GM21367 (cell line): ENCODE data around the gene PET100.
"Not testable (repeated sequence)": the region's sequence is repeated elsewhere in the genome, so short reads cannot be mapped to it uniquely, and the experiment has no call there.

Source experiments
- ATAC-seq: cut with Tn5 transposase; IDR thresholded peaks from one replicate; pipeline ENCODE4 v1.9.1; 2021; ENCODE audit not compliant: unreplicated experiment

Gene PET100

DNA sequence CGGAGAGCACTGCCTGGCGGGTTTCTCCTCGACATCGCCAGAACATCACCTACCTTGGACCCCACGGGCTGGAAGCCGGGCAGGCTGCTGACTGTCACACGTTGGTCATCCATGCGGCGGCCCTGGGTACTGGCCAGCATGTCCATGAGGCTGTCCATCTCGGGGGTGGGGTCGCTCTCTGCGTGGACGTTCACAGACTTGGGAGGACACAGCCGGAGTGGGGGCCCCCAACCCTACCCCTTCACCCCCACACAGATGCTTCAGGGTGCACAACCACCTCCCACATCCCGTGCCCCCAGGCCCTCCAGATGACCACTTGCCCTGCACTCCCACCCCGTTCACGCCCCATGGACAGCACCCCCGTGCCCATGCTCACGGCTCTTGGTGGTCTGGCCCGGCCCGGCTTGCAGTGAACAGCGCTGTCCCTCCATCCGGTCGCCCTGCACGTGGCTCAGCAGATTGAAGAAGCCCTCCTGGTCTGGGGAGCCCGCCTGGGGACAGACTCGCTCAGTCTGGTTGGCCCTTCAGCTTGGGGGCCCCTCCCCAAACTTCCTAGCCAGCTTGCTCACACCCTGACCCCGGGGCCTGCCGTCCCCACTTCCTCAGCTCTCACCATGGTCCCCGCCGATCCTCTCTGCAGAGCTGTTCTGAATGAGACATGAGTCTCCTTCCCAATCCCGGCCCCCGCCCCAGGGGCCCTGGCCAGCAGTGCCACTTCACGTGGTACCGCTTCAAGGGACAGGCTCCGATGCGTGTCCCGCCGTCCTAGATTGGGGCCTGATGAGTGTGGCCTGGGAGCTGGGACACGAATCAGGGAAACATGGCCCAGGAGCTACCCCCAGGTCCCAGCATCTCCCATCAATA, 3.0 kb downstream of the PET100 start:
- no peak for ATAC-seq

DNA sequence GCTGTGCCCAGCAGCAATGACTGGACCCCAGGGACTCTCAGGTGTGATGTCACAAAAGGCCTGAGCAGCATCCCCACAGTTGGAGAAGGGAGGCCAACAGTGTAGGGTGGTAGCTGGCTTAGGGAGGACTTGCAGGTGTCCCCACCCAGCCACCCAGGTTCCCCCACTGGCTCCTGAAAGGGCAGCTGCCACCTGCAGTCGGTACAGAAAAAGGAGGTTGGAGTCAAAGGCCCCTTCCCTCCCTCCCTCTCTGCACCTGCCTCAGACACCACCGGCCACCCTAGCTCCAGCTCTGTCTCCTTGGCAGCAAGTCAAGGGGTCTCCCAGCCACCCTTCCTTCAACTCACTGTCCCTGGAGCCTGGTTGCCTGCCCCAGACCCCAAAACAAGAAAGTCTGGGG, 4.1 kb downstream of the PET100 start, which contains the start of gene PCP2:
Gene PCP2 (minus strand): TSS at position 22 of the 400 bp plus-strand sequence. CDS start 262 bp downstream, outside the sequence.
- no peak for ATAC-seq

DNA sequence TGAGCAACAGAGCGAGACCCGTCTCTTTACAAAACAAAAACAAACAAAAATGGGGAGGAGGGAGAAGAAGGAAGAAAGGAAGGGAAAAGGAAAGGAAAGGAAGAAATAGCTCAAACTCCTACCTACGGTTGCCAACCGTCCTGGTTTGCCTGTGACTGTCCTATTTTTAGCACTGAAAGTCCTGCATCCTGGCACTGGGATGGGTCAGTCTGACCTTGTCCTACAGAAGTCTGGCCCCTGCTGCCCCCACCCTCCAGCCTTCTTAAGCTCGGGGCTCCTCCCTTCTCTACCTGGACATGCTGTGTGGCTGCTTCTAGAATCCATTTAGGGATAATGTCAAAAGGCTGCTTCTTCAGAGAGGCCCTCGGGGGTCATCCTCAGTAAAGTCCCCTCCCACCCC, 6.1 kb downstream of the PET100 start:
- no peak for ATAC-seq

DNA sequence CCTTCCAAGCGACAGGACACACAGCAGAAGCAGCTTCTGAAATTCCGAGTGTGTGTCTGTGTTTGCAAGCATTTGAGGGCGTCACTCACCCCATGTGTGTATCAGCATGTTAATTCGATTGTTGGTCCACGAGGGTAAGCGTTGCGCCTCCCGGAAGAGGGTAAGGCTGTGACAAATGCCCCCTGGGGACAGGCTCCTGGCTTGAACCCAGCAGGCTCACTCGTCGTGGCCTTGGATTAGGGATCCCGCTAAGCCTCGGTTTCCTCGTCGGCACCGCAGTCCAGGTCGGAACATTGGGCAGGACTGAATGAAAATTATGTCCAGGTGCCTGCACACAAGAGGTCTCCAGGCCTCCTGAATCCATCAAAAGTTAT, 6.7 kb downstream of the PET100 start:
- ATAC-seq = no peak

DNA sequence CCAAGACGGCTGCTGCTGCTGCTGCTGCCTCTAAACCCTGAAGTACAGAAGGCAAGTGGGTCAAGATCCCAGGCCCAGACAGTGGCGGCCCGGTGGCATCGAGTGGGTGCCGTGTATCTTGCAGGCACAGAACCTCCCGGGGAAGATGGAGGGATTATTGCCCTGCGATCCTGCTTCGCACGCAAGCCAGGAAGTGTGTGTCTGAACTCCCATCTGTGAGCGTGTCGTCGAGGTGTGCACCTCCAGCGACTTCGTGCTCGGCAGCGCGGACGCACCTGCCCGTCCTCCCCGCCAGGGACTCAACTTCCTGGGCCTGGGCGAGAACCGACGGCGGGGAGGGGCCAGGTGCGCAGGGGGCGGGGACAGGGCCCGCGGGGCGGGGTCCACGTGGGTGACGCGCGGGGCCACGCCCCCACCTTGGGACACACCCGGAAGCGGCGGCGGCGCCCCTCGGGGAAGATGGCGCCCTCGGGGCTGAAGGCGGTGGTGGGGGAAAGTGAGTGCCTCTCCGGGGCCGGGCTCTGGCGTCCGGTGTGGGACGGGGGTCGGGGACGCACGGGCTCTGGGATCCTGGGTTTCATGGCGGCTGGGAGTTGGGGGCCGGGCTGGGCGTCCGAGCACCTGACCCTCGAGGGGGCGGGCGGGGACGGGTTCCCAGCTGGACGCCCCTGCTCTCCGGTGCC, 7.2 kb downstream of the PET100 start, which contains the start of gene STXBP2:
Gene STXBP2 (plus strand): TSS at position 420 of the 683 bp plus-strand sequence. CDS start 40 bp downstream, at position 460.
- ATAC-seq = no peak

DNA sequence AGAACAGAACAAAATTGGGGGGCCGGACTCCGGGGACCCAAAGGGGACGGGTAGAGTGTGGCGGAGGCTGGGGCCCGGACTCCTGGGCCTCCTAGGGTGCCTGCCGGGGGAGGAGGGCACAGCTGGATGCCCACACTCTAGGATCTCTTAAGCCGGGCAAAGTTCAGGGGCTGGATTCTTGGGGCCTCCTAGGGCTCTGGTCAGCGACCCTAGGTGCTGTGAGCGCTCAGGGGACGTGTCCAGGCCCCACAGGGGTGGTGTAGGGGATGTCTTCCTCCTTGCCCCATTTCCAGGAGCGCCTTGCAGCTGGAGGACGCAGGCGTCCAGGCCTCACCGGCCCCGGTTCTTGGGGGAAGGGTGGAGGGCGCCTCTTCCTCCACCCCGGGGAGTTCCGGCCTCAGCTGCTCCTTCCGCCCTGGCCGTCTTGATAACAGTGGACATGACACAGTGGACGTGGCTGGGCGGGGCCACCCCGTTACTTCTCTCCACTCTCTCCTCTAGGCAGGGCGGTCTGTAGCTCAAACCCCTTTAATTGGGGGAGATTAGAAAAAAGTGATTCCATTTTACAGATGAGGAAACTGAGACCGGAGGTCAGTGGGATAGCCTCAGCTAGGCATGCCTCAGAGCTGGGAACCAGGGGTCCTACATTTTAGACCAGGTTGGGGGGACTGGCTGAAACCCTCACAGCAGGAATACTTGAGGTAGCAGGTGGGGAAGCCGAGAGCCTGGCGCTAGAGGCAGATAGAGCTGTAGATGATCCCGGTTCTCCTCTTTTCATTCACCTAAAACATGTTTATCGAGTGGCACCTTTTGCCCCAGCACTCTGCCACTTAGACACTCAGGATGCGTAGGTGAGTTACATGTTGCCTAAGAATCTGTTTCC, 8.0 kb downstream of the PET100 start:
- no peak for ATAC-seq

DNA sequence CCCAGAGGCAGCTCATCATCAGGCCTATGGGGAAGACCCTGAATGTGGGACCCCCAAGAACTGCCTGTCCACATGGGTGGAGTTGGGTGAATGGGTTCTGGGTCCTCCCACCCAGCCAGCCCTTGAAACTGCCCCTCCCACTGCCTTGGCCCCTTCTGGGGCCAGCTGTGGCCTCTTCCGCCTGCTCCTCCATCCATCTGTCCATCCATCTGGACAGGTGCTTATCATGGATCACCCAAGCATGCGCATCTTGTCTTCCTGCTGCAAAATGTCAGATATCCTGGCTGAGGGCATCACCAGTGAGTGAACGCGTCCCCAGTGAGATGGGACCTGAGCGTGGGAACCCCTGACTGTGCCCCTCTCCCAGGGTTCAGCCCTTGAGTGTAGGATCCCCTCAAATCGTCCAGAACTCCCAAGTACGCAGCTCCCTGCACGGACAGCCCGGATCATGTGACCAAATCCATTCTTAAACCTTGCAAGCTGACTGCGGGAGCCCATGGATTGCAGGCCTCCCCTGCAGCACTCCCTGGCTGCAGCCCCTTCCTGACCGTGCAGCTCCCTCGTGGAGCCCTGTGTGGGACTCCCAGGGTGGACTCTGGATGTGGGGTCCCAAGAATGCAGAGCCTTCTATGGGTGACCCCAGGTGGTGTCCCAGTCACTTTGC, 9.3 kb downstream of the PET100 start:
- no peak for ATAC-seq

DNA sequence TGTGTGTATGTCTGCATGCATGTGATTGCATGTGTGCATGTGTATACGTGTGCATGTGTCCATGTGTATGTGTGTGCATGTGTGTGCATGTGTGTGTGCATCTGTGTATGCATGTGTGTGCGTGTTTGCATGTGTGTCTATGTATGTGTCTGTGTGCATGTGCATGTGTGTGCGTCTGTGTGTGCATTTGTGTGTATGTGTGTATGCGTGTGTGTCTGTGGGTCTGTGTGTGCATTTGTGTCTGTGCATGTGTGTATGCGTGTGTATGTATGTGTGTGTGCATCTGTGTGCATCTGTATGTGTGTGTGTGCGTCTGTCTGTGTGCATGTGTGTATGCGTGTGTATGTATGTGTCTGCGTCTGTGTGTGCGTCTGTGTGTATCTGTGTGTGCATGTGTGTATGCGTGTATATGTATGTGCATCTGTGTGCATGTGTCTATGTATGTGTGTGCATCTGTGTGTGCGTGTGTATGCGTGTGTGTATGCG, 10.3 kb downstream of the PET100 start:
- no peak for ATAC-seq

DNA sequence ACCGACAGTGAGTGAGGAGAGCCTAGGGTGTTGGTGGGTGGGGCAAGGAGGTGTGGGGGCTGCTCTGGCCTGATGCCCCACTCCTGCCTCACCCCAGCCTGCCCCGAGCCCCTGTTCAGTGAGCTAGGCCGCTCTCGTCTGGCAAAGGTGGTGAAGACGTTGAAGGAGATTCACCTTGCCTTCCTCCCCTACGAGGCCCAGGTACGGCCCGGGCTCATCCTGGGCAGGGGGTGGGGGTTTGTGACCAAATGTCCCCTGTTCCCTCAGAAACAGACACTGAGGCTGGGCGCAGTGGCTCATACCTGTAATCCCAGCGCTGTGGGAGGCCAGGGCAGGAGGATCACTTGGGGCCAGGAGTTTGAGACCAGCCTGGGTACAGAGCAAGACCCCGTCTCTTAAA, 11.2 kb downstream of the PET100 start:
- no peak for ATAC-seq

DNA sequence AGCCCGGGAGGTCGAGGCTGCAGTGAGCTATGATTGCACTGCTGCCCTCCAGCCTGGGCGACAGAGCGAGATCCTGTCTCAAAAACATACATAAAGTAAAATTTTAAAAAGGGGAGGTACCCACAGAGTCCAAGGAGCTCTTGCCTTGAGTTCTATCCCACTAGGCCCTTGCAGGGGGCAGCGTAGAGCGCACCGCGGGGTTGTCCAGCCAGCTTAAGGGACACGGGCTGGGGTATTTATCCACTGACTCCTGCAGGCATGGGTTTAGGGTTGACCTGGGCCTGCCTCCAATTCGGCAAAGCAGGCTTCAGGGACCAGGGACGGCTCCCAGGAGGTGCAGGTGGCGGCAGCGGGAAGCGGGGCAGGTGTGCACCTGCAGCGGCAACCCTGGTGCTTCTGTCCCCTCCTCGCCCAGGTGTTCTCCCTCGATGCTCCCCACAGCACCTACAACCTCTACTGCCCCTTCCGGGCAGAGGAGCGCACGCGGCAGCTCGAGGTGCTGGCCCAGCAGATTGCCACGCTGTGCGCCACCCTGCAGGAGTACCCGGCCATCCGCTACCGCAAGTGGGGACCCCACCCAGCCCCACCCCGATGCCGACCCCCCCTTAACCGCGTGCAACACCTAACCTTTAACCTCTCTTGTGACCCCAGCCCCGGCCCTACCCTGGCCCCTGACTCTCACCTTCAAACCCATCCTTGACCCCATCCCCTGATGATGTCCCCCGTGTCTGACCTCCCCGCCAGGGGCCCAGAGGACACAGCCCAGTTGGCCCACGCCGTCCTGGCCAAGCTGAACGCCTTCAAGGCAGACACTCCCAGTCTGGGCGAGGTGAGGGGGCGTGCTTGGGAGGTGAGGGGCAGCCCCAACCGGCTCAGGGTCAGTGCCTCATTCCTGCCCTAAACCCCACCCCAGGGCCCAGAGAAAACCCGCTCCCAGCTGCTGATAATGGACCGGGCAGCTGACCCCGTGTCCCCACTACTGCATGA, 12.0 kb downstream of the PET100 start:
- ATAC-seq = no peak

DNA sequence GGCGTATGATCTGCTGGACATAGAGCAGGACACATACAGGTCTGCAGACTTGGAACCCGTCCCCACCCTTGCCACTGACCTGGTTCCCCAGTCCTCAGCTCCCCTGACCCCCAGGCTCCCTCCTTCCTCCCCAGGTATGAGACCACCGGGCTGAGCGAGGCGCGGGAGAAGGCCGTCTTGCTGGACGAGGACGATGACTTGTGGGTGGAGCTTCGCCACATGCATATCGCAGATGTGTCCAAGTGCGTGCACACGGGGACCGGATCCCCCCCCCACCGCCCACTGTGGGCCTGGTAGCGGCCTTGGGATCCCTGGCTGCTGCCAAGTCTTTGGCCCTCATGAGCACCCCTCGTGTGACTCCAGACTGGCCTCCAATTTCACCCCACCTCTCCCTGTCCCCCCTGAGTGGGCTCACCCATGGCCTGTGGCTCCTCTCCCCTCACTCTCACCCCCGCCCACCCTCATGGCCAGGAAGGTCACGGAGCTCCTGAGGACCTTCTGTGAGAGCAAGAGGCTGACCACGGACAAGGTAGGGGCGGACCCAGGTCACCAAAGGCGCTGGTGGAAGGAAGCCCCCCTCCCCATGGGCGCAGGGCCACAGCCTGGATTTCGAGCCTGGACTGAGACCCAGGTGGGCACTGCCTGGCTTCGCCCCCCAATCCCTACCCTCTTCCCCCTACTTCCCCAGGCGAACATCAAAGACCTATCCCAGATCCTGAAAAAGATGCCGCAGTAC, 12.9 kb downstream of the PET100 start:
- no peak for ATAC-seq

DNA sequence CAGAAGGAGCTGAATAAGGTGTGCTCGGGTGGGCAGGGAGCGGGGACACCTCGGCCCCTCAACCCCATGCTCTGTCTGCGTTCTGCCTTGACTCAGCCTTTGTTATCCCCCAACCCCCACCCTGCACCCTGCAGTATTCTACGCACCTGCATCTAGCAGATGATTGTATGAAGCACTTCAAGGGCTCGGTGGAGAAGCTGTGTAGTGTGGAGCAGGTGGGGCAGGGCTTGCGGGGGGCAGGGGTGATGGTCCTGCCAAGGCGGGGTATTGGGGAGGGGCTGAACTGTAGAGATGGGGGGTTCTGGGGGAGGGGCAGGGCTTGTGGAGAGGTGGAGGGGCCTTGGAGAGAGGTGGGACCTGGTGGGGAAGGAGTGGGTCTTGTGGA, 13.4 kb downstream of the PET100 start:
- ATAC-seq = no peak

DNA sequence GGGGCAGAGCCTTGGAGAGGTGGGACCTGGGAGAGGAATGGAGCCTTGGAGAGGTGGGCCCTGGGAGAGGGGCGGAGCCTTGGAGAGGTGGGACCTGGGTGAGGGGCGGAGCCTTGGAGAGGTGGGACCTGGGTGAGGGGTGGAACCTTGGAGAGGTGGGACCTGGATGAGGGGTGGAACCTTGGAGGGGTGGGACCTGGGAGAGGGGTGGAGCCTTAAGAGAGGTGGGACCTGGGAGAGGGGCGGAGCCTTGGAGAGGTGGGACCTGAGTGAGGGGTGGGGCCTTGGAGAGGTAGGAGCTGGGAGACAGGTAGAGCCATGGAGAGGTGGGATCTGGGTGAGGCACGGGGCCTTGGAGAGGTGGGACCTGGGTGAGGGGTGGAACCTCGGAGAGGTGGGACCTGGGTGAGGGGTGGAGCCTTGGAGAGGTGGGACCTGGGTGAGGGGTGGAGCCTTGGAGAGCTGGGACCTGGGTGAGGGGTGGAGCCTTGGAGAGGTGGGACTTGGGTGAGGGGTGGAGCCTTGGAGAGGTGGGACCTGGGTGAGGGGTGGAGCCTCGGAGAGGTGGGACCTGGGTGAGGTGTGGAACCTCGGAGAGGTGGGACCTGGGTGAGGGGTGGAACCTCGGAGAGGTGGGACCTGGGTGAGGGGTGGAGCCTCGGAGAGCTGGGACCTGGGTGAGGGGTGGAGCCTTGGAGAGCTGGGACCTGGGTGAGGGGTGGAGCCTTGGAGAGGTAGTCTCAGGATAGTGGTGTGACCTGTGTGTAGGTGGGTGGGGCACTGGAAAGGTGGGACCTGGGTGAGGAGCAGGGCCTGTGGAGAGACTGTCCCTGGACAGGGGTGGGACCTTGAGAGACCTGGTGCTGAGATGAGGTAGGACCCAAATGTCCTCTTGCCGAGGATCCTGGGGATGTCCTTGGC, 14.3 kb downstream of the PET100 start:
- ATAC-seq = not testable (repeated sequence)

DNA sequence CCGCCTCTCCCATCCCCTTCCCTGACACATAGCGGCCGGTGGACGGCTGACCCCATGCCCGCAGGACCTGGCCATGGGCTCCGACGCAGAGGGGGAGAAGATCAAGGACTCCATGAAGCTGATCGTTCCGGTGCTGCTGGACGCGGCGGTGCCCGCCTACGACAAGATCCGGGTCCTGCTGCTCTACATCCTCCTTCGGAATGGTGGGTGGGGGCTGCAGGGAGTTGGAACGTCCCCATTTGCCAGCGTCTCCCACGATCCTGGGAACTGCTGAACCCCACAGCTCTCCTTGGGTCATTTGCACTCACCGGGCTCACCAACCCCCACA, 14.9 kb downstream of the PET100 start:
- ATAC-seq = no peak

DNA sequence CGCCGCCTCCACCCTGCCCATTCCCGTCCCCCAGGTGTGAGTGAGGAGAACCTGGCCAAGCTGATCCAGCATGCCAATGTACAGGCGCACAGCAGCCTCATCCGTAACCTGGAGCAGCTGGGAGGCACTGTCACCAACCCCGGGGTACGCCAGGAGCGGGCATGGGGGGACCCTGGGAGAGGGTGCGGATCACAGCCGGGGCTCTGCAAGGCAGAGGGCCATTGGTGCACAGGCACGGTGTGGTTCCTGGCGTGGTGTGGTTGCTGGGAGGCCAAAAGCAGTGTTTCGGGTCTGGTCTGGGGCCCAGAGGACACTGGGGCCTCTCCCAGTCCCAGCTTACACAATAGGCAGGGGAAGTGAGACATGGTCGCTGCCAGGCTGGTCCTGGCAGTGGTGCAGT, 15.6 kb downstream of the PET100 start:
- no peak for ATAC-seq

DNA sequence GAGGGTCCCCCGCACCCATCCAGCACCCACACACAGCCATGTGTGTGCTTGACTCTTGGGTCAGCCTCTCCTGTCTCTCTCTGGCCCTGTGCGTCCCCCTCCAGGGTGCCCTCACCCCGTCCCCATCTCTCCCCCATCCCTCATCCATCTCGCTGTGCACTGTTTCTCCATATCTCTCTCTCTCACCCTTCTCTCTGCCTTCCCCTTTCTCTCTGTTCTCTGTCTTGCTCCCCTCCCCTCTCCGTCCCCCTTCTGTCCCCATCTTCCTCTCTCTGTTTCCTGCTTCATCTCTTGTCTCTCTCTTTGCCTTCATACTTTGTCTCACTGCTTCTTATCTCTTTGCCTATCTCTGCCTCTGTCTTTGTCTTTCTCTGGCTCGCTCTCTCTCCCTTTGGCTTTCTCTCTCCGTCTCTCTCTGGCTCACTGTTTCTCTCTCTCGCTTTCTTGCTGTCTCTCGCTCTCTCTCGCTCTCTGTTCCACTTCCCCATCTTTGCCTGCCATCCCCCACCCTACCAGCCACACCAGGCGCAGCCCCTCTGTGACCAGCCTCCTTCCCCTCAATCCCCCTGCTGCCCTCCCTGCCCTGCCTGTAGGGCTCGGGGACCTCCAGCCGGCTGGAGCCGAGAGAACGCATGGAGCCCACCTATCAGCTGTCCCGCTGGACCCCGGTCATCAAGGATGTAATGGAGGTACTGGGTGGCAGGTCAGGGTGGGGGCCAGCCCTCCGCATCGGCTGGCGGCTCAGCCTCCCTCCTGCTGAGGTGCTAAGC, 16.2 kb downstream of the PET100 start:
- no peak for ATAC-seq

DNA sequence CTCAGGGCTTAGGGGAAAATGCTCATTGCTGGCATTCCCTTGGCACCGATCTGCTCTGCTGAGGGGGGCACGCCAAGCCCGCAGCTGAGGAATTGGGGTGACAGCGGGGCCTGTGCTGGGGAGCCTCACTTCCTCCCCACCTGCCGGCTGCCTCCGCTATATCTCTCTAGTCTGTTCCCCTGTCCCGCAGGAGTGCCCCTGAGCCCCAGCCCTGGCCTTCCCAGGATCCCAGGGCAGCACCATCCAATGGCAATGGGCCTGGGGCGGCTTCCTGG, 16.8 kb downstream of the PET100 start:
- no peak for ATAC-seq
